Measurements from ENCODE around the gene TBC1D22B. TPM values are rescaled to one million over a fixed set of nuclear protein-coding genes. Genes with fewer than 3 reads are reported as not detected.

TBC1D22B gene
- total RNA-seq, 6 experiments from 2014 or later = 1.3 to 4.0 (median 2.8) TPM

DNA sequence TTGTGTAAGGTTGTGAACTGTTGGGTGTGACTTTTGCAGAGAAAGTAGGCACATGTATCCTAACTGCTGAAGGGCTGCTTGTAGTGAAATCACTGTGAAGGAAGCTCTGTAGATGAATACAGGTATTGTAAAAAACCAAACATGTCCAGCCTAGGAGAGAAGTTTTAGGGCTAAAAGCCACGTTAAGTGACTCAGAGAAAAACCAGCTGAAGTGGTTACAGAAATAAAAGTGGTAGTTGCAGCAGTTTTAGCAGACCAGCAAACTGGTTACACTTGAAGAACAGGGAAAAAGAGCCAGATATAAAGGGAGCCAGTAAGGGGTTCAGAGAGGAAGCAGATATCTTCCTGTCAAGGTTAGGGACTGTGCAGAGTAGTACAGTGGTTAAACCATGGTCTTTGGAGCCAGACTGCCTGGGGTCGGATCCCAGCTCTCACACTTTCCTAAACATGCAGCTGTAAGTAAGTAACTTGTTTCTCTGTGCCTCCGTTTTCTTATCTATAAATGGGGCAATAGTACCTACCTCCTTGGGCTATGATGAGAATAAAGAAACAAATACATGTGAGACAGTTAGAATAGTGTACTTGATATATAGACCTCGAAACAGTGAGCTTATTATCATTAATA is 62.4 kb downstream of the TBC1D22B start:
- intact Hi-C loops (cut with DNase I) = loop anchor here in 1 of 2 donors (10.0 kb wide), 1 partner anchor 375 kb away; the partner anchor contains the start of gene MDGA1
- 90% methylated on average over 3 of the region's 4 CpGs for WGBS (ENCODE audit: insufficient coverage, low coverage, low lambda C conversion rate, missing lambda C conversion rate)
- Histone ChIP-seq H3K4me1 (peaks cover 0 to 16% (median 8%) of the 10 kb centered on the region in 4 donors), H3K9me3 (no peaks in the 10 kb centered on the region), H3K4me3 (no peak overlapping the region), H3K36me3 (peaks cover 0 to 51% (median 15%) of the 10 kb centered on the region in 4 donors), H3K27ac (no peak overlapping the region), H3K27me3 (no peaks in the 10 kb centered on the region)
- DNase-seq = no peak
- no peak for TF ChIP-seq POLR2A (IDR thresholded peaks at IDR 0.05)
- TF ChIP-seq, protein P1, sequence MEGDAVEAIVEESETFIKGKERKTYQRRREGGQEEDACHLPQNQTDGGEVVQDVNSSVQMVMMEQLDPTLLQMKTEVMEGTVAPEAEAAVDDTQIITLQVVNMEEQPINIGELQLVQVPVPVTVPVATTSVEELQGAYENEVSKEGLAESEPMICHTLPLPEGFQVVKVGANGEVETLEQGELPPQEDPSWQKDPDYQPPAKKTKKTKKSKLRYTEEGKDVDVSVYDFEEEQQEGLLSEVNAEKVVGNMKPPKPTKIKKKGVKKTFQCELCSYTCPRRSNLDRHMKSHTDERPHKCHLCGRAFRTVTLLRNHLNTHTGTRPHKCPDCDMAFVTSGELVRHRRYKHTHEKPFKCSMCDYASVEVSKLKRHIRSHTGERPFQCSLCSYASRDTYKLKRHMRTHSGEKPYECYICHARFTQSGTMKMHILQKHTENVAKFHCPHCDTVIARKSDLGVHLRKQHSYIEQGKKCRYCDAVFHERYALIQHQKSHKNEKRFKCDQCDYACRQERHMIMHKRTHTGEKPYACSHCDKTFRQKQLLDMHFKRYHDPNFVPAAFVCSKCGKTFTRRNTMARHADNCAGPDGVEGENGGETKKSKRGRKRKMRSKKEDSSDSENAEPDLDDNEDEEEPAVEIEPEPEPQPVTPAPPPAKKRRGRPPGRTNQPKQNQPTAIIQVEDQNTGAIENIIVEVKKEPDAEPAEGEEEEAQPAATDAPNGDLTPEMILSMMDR (IDR thresholded peaks at IDR 0.05) = no peak
- ATAC-seq = no peak

DNA sequence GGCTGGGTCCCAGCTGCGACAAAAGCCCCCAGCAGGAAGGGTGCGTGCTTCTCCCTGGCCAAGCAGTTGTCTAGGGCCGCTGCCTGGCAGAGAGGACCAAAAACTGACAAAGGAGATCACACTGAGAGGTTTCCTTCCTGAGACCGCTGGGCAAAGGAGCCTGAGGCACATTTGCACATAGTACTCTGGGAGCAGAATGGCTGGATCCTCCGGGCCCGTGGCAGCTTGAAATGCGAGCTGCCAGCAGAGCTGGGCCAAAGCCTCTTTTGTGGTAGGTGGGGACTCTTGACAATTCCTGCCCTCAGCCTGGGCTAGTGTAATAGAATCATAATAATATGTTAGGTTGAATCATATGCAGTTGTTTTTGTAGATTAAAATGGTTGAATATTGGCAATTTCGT is 63.1 kb downstream of the TBC1D22B start:
- no peaks in the 10 kb centered on the region for H3K9me3 ChIP-seq
- no peak for ATAC-seq
- H3K27me3 ChIP-seq = no peaks in the 10 kb centered on the region
- H3K4me3 ChIP-seq = no peak overlapping the region
- H3K36me3 ChIP-seq = peaks cover 0 to 46% (median 12%) of the 10 kb centered on the region in 4 donors
- H3K27ac ChIP-seq = no peak overlapping the region
- H3K4me1 ChIP-seq = peaks cover 0 to 20% (median 10%) of the 10 kb centered on the region in 4 donors
- intact Hi-C loops (cut with DNase I) = loop anchor here in 1 of 2 donors (10.0 kb wide), 1 partner anchor 374 kb away; the partner anchor contains the start of gene MDGA1
- 92% methylated on average over 4 of the region's 8 CpGs for whole genome bisulfite sequencing (ENCODE audit: insufficient coverage, low coverage, low lambda C conversion rate, missing lambda C conversion rate)
- no peak for TF ChIP-seq POLR2A (IDR thresholded peaks at IDR 0.05)
- TF ChIP-seq, protein P1 (IDR thresholded peaks at IDR 0.05) = no peak
- DNase-seq = no peak

DNA sequence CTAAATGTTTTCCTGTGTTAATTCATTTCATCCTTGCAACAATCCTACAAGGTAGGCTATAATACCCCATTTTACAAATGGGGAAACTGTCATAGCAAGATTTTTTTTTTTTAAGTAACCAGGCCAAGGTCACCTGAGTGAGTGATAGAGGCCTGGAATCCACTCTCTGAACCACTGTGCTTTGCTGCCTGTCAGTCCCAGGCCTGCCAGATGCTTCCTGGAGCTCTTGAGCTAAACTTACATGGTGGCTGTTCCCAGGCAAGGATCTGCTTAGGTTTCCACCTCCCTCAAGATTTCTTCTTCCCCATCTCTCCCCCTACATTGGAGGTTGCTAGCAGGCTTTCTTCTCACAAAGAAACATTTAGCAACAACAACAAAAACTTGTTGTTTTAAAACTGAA is 63.5 kb downstream of the TBC1D22B start:
- no peaks in the 10 kb centered on the region for H3K27me3 ChIP-seq
- intact Hi-C loops (cut with DNase I) = loop anchor here in 1 of 2 donors (10.0 kb wide), 1 partner anchor 374 kb away; the partner anchor contains the start of gene MDGA1
- H3K4me1 ChIP-seq = peaks cover 0 to 20% (median 10%) of the 10 kb centered on the region in 4 donors
- no peak overlapping the region for H3K4me3 ChIP-seq
- H3K27ac ChIP-seq = no peak overlapping the region
- DNase-seq (no peak), ATAC-seq (no peak)
- no peaks in the 10 kb centered on the region for H3K9me3 ChIP-seq
- TF ChIP-seq, protein P1 (IDR thresholded peaks at IDR 0.05) = no peak
- TF ChIP-seq POLR2A (IDR thresholded peaks at IDR 0.05) = no peak
- peaks cover 0 to 41% (median 10%) of the 10 kb centered on the region in 4 donors for H3K36me3 ChIP-seq

DNA sequence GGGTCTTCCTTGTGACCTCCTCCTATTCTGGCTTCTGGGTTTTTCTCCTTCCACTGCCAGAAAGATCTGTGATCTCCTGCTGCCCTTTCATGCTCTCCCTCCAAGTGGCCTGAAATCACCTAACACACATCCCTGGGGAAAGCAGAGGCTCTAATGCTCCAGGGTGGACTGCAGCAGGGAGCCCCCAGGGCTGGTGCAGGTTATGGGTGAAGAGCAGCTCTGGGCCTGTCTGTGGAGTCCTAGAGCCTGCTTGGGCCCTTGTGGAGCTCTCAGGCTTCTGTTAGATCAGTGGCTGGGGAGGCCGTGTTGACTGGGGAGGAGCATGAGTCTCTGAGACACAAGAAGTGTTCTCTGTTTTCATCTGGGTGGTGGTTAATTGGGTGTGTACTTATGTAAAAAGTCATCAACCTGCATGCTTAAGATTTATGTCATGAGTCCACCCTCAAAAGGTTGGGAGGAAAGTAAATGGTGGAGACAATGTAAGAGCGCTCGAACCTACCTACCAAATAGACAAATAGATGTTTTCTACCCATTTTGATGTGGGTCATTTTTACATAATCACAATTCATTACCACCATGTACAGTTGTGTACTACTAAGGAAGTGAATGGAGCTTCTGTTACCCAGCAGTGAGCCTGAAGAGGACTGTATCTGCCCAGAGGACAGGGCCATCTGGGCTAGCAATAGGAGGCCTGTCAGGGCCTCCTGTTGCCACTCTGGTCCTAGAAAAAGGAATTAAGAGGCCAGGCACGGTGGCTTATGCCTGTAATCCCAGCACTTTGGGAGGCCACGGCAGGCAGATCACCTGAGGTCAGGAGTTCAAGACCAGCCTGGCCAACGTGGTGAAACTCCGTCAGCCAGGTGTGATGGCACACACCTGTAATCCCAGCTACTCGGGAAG is 64.2 kb downstream of the TBC1D22B start:
- TF ChIP-seq, protein P1 (IDR thresholded peaks at IDR 0.05) = no peak
- no peak for TF ChIP-seq POLR2A (IDR thresholded peaks at IDR 0.05)
- peaks cover 0 to 20% (median 10%) of the 10 kb centered on the region in 4 donors for H3K4me1 ChIP-seq
- ATAC-seq (no peak), DNase-seq (no peak)
- intact Hi-C loops (cut with DNase I) = loop anchor here in 1 of 2 donors (10.0 kb wide), 1 partner anchor 373 kb away; the partner anchor contains the start of gene MDGA1
- H3K4me3 ChIP-seq = no peak overlapping the region
- WGBS (ENCODE audit: insufficient coverage, low coverage, low lambda C conversion rate, missing lambda C conversion rate) = 90% methylated on average over 5 of the region's 8 CpGs
- no peak overlapping the region for H3K27ac ChIP-seq
- H3K27me3 ChIP-seq = no peaks in the 10 kb centered on the region
- no peaks in the 10 kb centered on the region for H3K9me3 ChIP-seq
- H3K36me3 ChIP-seq = peaks cover 0 to 35% (median 7%) of the 10 kb centered on the region in 4 donors
